GM18873 (cell line): ENCODE measurements around the gene FPGS.
"Not testable (repeated sequence)": the region's sequence is repeated elsewhere in the genome, so short reads cannot be mapped to it uniquely, and the experiment has no call there.

ENCODE experiments used
- ATAC-seq: cut with Tn5 transposase; IDR thresholded peaks from one replicate; pipeline ENCODE4 v1.9.1; 2021; ENCODE audit warnings: mild to moderate bottlenecking, moderate library complexity, moderate number of reproducible peaks; ENCODE audit not compliant: unreplicated experiment, low FRiP score

Gene FPGS

GRCh38 chr9:127770905-127771569 lies 31.6 kb upstream of the FPGS start:
- peak; percentile 78 for ATAC-seq

GRCh38 chr9:127771570-127772189 lies 31.0 kb upstream of the FPGS start:
- no peak for ATAC-seq

DNA sequence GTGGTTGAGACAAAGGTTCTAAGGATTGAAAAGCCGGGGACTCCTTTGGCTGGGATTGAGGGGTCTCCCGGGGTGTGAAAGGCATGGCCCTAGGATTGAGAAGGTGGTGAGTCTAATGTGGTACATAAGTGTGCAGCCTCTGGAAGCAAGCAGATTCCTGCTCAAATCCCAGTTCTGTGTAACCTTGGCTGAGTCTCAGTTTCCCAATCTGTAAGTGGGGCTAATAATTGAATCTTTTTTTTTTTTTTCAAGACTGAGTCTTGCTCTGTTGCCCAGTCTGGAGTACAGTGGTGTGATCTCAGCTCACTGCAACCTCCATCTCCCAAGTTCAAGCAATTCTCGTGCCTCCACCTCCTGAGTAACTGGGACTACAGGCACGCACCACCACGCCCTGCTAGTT lies 30.1 kb upstream of the FPGS start:
- no peak for ATAC-seq

DNA sequence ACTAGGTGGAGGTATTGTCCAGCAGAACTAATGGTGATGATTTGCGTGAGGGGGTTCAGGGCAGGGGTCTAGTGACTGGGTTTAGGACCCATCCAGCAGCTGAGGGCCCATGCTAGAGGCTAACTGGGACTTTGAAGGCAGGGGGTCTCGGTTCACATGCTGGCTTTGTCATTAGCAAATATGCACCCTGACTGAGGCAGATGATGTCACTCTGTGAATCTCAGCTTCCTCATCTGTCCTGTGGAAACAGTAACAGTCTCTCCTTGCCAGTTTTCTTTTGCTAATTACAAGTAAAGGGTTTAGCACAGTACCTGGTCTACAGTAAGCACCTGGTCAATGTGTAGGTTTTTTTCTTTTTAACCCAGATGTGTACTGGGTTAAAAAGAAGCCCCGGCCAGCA lies 29.4 kb upstream of the FPGS start:
- ATAC-seq: no peak

- no peak for ATAC-seq
Observed at GRCh38 chr9:127773981-127774380, 28.7 kb upstream of the FPGS start.

DNA sequence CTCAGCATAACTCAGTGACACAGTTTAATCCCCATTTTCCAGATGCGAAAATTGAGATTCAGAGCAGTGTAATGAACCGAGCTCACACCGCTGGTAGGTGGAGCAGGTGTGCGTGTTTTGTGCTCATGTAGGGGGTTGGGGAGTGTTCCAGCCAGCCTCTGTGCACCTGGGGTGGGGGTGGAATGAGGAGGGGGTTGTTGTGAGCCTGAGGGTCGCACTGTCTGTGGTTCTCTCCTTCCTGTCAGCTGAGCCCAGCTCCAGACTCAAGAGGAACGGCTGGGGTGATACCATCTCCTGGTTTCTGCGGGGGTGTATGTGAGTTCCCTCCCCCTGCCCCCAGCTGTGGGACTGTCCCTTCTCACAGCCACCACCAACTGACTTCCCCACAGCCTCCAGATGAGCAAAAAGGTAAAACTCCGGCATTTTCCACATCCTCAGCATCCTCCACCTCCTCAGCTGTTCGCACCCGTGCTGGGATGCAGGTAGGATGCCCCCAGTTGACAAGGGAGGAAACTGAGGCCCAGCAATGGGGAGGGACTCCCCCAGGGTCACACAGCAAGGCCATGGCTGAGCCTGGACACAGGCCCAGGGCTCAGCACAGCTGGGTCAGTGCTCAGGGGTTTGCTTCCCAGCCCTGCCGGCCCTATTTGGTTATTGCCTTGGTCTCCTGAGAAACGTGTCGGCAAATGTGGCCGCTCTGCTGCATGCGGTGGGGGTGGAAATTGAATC lies 26.3 kb upstream of the FPGS start:
- ATAC-seq: no peak

DNA sequence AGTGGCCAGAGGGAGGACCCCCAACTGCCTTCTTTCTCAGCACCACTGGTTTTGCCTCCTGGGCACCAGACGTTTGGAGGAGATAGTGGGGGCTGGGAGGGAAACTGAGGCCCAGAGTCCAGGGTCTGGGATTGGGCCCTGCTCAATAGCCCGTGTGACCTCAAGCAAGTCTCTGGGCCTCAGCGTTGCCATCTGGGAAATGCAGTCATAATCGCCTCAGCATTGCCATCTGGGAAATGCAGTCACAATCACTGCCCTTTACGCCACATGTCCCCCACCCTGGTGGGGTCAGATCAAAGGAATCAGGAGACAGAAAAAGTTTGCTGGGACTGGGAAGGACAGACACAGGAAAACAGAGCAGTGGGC lies 25.8 kb upstream of the FPGS start:
- no peak for ATAC-seq

- ATAC-seq: no peak
Observed at GRCh38 chr9:127777368-127777980, 25.2 kb upstream of the FPGS start.

GRCh38 chr9:127778280-127779135 lies 24.2 kb upstream of the FPGS start, which contains the start of gene SH2D3C:
Gene SH2D3C, minus strand, starts transcription at chr9:127778666. Its CDS starts 39 bp downstream, at chr9:127778627.
- ATAC-seq: peak; percentile 9

- peak; percentile 48 for ATAC-seq
Observed at GRCh38 chr9:127779136-127779981, 23.3 kb upstream of the FPGS start.

- ATAC-seq: no peak
Observed at GRCh38 chr9:127780126-127780885, 22.4 kb upstream of the FPGS start.

- ATAC-seq: not testable (repeated sequence)
Observed at GRCh38 chr9:127780909-127781308, 21.8 kb upstream of the FPGS start.

- ATAC-seq: no peak
Observed at GRCh38 chr9:127781806-127782205, 20.9 kb upstream of the FPGS start.

DNA sequence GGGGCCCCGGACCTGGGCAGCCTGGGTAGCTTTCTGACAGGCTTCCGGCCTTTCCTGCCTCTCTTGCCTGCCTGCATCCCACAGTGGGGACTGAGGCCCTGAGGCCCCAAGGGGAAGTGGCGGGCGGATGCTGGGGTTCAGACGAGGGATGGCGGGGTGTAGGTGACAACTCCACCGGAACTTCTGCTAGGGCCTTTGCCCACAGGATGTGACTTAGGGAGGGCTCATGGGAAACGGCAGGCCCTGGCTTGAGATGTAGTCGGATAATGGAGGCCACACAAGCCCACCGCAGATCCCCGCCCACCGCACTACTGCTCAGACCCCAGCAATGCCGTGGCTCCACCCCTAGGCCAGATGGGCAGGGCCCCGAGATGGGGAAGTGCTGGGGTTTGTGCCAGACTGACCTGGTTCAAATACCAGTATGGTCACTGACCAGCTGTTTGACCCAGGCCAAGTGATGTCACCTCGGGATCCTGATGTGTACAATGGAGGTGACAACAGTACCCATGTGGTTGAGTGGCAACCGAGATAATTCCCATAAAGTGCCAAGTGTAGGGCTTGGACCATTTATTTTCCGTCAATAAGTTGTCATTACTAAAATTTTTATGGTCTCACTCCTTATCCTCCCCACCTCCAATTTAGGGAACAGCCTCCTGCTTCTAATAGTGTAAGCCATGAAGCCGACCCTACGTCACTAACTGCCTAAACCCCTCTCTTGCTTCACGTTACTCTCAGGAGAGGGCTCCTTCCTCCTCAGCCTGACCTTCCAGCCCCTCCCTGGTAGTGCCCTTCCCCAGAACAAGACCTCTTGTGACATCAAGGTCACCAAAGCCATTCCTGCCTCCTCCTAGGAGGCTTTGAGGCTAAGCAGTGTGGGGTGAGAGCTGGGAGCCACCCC lies 19.3 kb upstream of the FPGS start:
- ATAC-seq: no peak

DNA sequence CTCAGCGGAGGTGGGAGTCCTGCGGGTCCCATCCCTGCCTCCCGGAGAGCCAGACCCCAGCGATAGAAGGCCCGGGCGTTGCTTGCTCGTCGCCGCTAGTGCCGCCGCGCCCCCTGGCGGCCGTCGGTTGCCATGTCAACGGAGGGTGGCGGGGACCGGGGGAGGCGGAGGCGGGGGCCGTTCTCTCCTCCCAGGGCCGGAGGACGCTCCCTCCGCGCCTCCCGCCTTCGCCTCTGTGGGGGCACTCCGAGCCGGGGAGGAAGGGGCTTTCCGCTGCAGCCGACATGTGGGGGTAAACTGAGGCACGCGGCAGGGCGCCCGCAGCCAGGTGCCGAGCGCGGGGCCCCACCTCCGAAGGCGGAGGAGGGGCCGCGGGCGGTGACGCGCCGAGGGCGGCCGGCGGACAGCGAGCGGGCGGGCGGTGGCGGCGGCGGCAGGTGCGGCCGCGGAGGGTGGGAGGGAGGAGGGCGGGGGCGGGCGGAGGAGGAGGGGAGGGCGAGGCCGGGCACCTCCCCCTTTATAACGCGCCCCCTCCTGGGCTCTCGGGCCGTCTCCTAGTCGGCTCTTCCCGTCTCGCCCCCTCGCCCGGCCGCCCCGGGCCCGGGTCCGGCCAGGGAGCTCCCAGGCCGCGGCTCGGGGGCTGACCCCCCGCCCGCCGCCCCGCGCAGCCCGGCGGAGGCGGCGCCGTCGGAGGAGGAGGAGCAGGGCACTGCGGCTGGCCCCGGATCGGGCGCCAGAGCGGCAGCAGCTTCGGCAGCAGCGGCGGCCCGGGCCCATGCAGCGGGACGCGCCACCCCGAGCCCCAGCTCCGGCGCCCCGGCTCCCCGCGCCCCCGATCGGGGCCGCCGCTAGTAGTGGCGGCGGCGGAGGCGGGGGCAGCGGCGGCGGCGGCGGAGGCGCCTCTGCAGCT lies 17.4 kb upstream of the FPGS start:
- peak; percentile 31 for ATAC-seq

DNA sequence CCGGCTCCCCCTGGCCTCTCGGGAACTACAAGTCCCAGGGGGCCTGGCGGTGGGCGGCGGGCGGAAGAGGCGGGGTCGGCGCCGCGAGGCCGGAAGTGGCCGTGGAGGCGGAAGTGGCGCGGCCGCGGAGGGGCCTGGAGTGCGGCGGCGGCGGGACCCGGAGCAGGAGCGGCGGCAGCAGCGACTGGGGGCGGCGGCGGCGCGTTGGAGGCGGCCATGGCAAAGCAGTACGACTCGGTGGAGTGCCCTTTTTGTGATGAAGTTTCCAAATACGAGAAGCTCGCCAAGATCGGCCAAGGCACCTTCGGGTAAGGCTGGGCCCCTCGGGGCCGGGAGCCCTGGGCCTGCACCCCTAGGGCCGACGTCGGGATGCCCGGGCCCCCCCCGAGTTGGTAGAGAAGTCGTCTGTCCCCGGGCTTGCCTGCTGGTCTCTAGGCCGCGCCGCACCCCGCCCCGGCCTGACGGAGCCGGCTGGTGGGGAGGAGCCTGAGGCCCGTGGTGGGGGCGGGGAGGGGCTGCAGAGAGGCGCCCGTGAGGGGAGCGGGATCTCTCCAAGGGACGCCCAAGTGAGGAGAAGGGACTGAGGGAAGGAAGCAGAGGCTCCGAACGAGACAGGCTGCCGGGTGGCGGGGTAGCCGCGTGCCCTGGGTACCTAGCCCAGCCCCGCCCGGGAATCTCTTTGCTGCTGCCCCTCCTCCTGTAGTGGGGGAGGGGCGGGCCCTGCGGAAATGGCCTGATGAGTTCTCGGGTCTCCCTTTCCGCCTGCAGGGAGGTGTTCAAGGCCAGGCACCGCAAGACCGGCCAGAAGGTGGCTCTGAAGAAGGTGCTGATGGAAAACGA lies 16.5 kb upstream of the FPGS start, which contains the start of gene CDK9:
TSS of gene CDK9 (plus strand) at position 102 of the 840 bp plus-strand sequence. CDS start at position 217, 115 bp downstream.
- ATAC-seq: peak; percentile 37
